Measurements from ENCODE around the gene KRTAP10-1.
"Not testable (repeated sequence)": the region's sequence is repeated elsewhere in the genome, so short reads cannot be mapped to it uniquely, and the experiment has no call there.

Gene KRTAP10-1

DNA sequence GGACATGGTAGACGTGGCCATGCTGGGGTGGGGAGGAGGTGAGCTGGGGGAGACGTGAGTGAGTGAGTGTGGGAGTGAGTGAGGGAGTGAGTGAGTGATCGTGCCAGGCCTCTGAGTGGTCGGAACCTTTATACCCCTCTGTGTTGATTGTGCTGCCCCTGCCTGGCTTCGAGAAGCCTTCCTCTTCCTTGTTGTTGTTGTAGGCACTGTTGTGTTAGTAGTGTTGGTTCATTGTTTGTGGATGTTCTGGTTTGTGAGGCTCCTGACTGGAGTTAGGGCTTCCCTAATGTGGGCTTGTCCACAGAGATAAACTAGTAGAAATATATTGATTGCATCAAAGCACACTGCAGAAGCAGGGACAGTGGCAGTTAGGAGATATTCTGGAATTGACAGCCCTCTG, 18.7 kb upstream of the KRTAP10-1 start, which contains the start of gene KRTAP10-3:
Gene KRTAP10-3 (minus strand): TSS at position 101 of the 400 bp plus-strand sequence. CDS start 80 bp downstream, at position 21.
- Histone ChIP-seq H3K4me1 (ENCODE audit: control extremely low read depth in 1 of 4, control insufficient read depth in 4 of 4, insufficient read depth in 4 of 4, low read length in 3 of 4) (no peaks in the 10 kb centered on the region), H3K9me3 (ENCODE audit: control extremely low read depth in 1 of 5, control insufficient read depth in 4 of 5, insufficient read depth in 2 of 5, low read depth in 1 of 5, low read length in 4 of 5) (peaks cover under 1 to 16% (median 5%) of the 10 kb centered on the region in 5 experiments), H3K36me3 (ENCODE audit: control insufficient read depth in 4 of 4, insufficient read depth in 4 of 4, low read length in 3 of 4) (no peaks in the 10 kb centered on the region), H3K27me3 (replicated peaks in 2 of 5; ENCODE audit: control insufficient read depth in 4 of 5, insufficient read depth in 5 of 5, low read length in 4 of 5) (peaks cover 0 to 21% (median 6%) of the 10 kb centered on the region in 5 experiments), H3K27ac (ENCODE audit: insufficient read depth in 1 of 2, low read depth in 1 of 2, low read length in 2 of 2, poor library complexity in 1 of 2, severe bottlenecking in 2 of 2) (no peak within 1 kb of the TSS), H3K4me3 (ENCODE audit: control insufficient read depth in 1 of 7, extremely low read depth in 1 of 7, insufficient read depth in 4 of 7, low read depth in 2 of 7, low read length in 6 of 7) (no peak within 1 kb of the TSS)
- WGBS (ENCODE audit: insufficient coverage), result 81% methylated on average over 5 of the region's 5 CpGs
- ChIA-PET CTCF (no interaction called here), POLR2A (no interaction called here)
- no peak for DNase-seq

DNA sequence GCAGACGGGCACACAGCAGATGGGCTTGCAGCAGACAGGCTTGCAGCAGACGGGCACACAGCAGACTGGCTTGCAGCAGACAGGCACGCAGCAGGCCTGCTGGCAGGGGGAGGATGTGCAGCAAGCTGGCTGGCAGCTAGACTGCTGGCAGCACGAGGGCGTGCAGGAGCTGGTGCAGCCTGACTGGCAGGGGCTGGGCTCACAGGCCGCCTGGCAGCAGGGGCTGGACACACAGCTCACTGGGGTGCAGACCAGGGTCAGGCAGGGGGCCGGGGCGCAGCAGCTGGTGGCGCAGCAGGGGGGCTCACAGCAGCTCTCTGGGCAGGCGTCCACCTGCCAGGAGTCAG, 18.3 kb upstream of the KRTAP10-1 start:
- peaks cover 0 to 21% (median 6%) of the 10 kb centered on the region in 5 experiments for H3K27me3 ChIP-seq (replicated peaks in 2 of 5; ENCODE audit: control insufficient read depth in 4 of 5, insufficient read depth in 5 of 5, low read length in 4 of 5)
- POLR2A ChIA-PET, result not testable (repeated sequence)
- 94% methylated on average over 3 of the region's 10 CpGs for WGBS (ENCODE audit: insufficient coverage)

DNA sequence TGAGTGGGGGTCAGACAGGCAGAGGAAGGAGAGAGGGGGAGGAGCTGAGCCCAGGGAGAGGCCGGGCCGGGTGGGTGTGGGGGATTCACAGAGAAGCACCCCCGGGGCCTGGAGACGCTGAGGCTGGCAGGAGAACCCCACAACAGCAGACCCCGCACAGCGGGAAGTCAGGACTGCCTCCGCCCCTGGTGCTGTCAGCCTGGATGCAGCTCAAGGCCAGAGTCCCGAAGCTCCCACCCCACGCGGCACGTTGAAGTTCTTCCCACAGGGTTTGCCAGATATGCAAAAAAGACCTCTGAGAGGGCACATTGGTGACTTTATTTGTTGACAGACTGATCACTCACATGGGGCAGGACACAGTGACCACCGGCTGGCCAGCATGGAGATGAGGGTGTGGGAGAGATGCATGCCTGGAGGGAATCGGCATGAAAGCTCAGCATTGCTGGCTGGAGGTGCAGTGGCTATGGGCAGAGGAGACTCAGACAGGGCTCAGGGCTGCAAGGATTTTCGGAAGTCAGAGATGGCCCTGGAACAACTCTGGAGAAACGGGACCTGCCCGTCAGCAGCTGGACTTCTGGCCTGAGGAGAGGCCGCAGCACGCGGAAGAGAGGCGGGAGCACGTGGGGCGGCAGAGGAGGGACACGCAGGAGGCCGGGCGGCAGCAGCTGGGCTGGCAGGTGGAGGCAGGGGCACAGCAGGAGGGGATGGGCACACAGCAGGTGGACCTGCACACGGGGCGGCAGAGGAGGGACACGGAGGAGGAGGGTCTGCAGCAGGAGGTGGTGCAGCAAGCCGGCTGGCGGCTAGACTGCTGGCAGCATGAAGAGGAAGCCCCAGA, 17.7 kb upstream of the KRTAP10-1 start:
- Histone ChIP-seq H3K27ac (ENCODE audit: insufficient read depth in 1 of 2, low read depth in 1 of 2, low read length in 2 of 2, poor library complexity in 1 of 2, severe bottlenecking in 2 of 2) (no peak overlapping the region), H3K4me3 (ENCODE audit: control insufficient read depth in 1 of 7, extremely low read depth in 1 of 7, insufficient read depth in 4 of 7, low read depth in 2 of 7, low read length in 6 of 7) (no peak overlapping the region), H3K36me3 (ENCODE audit: control insufficient read depth in 4 of 4, insufficient read depth in 4 of 4, low read length in 3 of 4) (no peaks in the 10 kb centered on the region), H3K9me3 (ENCODE audit: control extremely low read depth in 1 of 5, control insufficient read depth in 4 of 5, insufficient read depth in 2 of 5, low read depth in 1 of 5, low read length in 4 of 5) (peaks cover 0 to 15% (median 5%) of the 10 kb centered on the region in 5 experiments), H3K4me1 (ENCODE audit: control extremely low read depth in 1 of 4, control insufficient read depth in 4 of 4, insufficient read depth in 4 of 4, low read length in 3 of 4) (no peaks in the 10 kb centered on the region), H3K27me3 (replicated peaks in 2 of 5; ENCODE audit: control insufficient read depth in 4 of 5, insufficient read depth in 5 of 5, low read length in 4 of 5) (peaks cover 0 to 21% (median 6%) of the 10 kb centered on the region in 5 experiments)
- POLR2A ChIA-PET, result no interaction called here
- CTCF ChIA-PET, result no interaction called here
- 72% methylated on average over 27 of the region's 30 CpGs for WGBS (ENCODE audit: insufficient coverage)
- DNase-seq, result no peak

More for the DNA sequence above, 18.3 kb upstream of the KRTAP10-1 start:
- H3K4me3 ChIP-seq (ENCODE audit: control insufficient read depth in 1 of 7, extremely low read depth in 1 of 7, insufficient read depth in 4 of 7, low read depth in 2 of 7, low read length in 6 of 7); CTCF ChIA-PET; DNase-seq; H3K36me3 ChIP-seq (ENCODE audit: control insufficient read depth in 4 of 4, insufficient read depth in 4 of 4, low read length in 3 of 4); H3K4me1 ChIP-seq (ENCODE audit: control extremely low read depth in 1 of 4, control insufficient read depth in 4 of 4, insufficient read depth in 4 of 4, low read length in 3 of 4); H3K27ac ChIP-seq (ENCODE audit: insufficient read depth in 1 of 2, low read depth in 1 of 2, low read length in 2 of 2, poor library complexity in 1 of 2, severe bottlenecking in 2 of 2): not testable (repeated sequence)
- peaks cover 0 to 16% (median 5%) of the 10 kb centered on the region in 5 experiments for H3K9me3 ChIP-seq (ENCODE audit: control extremely low read depth in 1 of 5, control insufficient read depth in 4 of 5, insufficient read depth in 2 of 5, low read depth in 1 of 5, low read length in 4 of 5)

DNA sequence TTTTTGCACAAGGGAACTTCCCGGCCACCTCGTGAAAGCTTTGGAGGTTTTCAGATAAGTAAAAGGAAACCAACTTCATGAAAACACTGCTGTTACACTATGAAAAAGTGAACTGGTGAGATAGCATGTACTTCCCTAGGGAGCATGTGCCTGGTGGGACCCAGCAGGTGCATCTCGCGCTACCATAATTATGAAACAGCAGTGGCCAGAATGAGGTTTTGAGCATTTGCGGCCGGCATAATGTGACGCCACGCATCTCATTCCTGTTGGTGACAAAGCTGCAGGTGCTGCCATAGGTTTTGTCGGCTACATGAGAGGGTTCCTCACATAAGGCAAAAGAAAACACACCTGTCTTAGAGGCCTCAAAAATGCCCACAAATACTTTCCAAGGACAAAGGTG, 16.9 kb upstream of the KRTAP10-1 start:
- peaks cover 0 to 21% (median 6%) of the 10 kb centered on the region in 5 experiments for H3K27me3 ChIP-seq (replicated peaks in 2 of 5; ENCODE audit: control insufficient read depth in 4 of 5, insufficient read depth in 5 of 5, low read length in 4 of 5)
- H3K27ac ChIP-seq (ENCODE audit: insufficient read depth in 1 of 2, low read depth in 1 of 2, low read length in 2 of 2, poor library complexity in 1 of 2, severe bottlenecking in 2 of 2), result no peak overlapping the region
- H3K36me3 ChIP-seq (ENCODE audit: control insufficient read depth in 4 of 4, insufficient read depth in 4 of 4, low read length in 3 of 4), result no peaks in the 10 kb centered on the region
- H3K9me3 ChIP-seq (ENCODE audit: control extremely low read depth in 1 of 5, control insufficient read depth in 4 of 5, insufficient read depth in 2 of 5, low read depth in 1 of 5, low read length in 4 of 5), result peaks cover 0 to 11% (median 5%) of the 10 kb centered on the region in 5 experiments
- DNase-seq, result no peak
- no peaks in the 10 kb centered on the region for H3K4me1 ChIP-seq (ENCODE audit: control extremely low read depth in 1 of 4, control insufficient read depth in 4 of 4, insufficient read depth in 4 of 4, low read length in 3 of 4)
- POLR2A ChIA-PET, result no interaction called here
- CTCF ChIA-PET, result no interaction called here
- 73% methylated on average over 9 of the region's 9 CpGs for WGBS (ENCODE audit: insufficient coverage)
- H3K4me3 ChIP-seq (ENCODE audit: control insufficient read depth in 1 of 7, extremely low read depth in 1 of 7, insufficient read depth in 4 of 7, low read depth in 2 of 7, low read length in 6 of 7), result no peak overlapping the region

GRCh38 chr21:44555200-44555875, 15.3 kb upstream of the KRTAP10-1 start:
- ChIA-PET POLR2A (no interaction called here), CTCF (no interaction called here)
- no peaks in the 10 kb centered on the region for H3K36me3 ChIP-seq (ENCODE audit: control insufficient read depth in 4 of 4, insufficient read depth in 4 of 4, low read length in 3 of 4)
- H3K9me3 ChIP-seq (ENCODE audit: control extremely low read depth in 1 of 5, control insufficient read depth in 4 of 5, insufficient read depth in 2 of 5, low read depth in 1 of 5, low read length in 4 of 5), result peaks cover 0 to 11% (median 5%) of the 10 kb centered on the region in 5 experiments
- DNase-seq, result no peak
- 86% methylated on average over 3 of the region's 13 CpGs for WGBS (ENCODE audit: insufficient coverage)
- no peaks in the 10 kb centered on the region for H3K4me1 ChIP-seq (ENCODE audit: control extremely low read depth in 1 of 4, control insufficient read depth in 4 of 4, insufficient read depth in 4 of 4, low read length in 3 of 4)
- no peak overlapping the region for H3K4me3 ChIP-seq (ENCODE audit: control insufficient read depth in 1 of 7, extremely low read depth in 1 of 7, insufficient read depth in 4 of 7, low read depth in 2 of 7, low read length in 6 of 7)
- peaks cover 0 to 27% (median 6%) of the 10 kb centered on the region in 5 experiments for H3K27me3 ChIP-seq (replicated peaks in 2 of 5; ENCODE audit: control insufficient read depth in 4 of 5, insufficient read depth in 5 of 5, low read length in 4 of 5)
- H3K27ac ChIP-seq (ENCODE audit: insufficient read depth in 1 of 2, low read depth in 1 of 2, low read length in 2 of 2, poor library complexity in 1 of 2, severe bottlenecking in 2 of 2), result no peak overlapping the region

DNA sequence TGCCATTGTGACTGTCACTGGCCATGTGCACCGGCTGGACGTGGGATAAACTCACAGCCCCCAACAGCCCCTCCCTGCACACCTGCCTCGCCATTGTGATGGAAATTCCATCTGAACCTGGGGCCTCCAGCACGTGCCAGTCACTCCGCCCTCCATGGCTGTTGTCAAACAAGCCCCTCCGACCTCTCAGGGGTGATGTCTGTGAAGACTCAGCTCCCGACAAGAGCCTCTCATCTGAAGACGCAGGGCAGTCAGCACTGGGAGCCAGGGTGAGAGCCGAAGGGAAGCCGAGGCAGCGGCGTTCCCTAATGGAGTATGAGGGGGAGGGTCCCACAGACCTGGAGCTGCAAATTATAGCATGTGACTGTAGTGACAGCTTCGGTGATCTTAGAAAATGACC, 12.7 kb upstream of the KRTAP10-1 start:
- no peaks in the 10 kb centered on the region for H3K4me1 ChIP-seq (ENCODE audit: control extremely low read depth in 1 of 4, control insufficient read depth in 4 of 4, insufficient read depth in 4 of 4, low read length in 3 of 4)
- no peak overlapping the region for H3K4me3 ChIP-seq (ENCODE audit: control insufficient read depth in 1 of 7, extremely low read depth in 1 of 7, insufficient read depth in 4 of 7, low read depth in 2 of 7, low read length in 6 of 7)
- no peaks in the 10 kb centered on the region for H3K36me3 ChIP-seq (ENCODE audit: control insufficient read depth in 4 of 4, insufficient read depth in 4 of 4, low read length in 3 of 4)
- no peak overlapping the region for H3K27ac ChIP-seq (ENCODE audit: insufficient read depth in 1 of 2, low read depth in 1 of 2, low read length in 2 of 2, poor library complexity in 1 of 2, severe bottlenecking in 2 of 2)
- H3K27me3 ChIP-seq (replicated peaks in 2 of 5; ENCODE audit: control insufficient read depth in 4 of 5, insufficient read depth in 5 of 5, low read length in 4 of 5), result peaks cover 0 to 46% (median 11%) of the 10 kb centered on the region in 5 experiments
- no peak for DNase-seq
- ChIA-PET CTCF (no interaction called here), POLR2A (no interaction called here)
- peaks cover 0 to 2% (median 0%) of the 10 kb centered on the region in 5 experiments for H3K9me3 ChIP-seq (ENCODE audit: control extremely low read depth in 1 of 5, control insufficient read depth in 4 of 5, insufficient read depth in 2 of 5, low read depth in 1 of 5, low read length in 4 of 5)
- 94% methylated on average over 13 of the region's 13 CpGs for WGBS (ENCODE audit: insufficient coverage)

DNA sequence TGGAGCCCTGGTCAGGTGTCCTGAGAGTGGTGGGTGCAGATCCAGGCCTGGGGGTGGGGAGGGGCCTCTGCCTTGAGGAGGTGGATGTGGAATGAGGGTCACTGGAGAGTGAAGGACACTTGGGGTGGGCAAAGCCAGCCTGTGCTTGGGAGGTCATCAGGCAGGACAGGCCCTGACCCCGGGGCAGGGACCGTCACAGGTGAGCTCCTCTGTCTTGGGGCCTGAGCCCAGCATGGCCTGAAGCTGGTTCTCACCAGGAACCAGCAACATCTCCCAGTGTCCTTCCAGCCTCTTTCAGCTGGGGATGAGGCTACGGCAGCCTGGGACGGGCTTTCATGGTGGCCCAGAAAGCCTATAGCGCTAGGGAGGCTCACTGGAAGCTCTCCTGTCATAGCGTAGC, 12.1 kb upstream of the KRTAP10-1 start:
- H3K36me3 ChIP-seq (ENCODE audit: control insufficient read depth in 4 of 4, insufficient read depth in 4 of 4, low read length in 3 of 4), result no peaks in the 10 kb centered on the region
- H3K9me3 ChIP-seq (ENCODE audit: control extremely low read depth in 1 of 5, control insufficient read depth in 4 of 5, insufficient read depth in 2 of 5, low read depth in 1 of 5, low read length in 4 of 5), result peaks cover 0 to 8% (median 4%) of the 10 kb centered on the region in 5 experiments
- POLR2A ChIA-PET, result no interaction called here
- H3K4me1 ChIP-seq (ENCODE audit: control extremely low read depth in 1 of 4, control insufficient read depth in 4 of 4, insufficient read depth in 4 of 4, low read length in 3 of 4), result no peaks in the 10 kb centered on the region
- peaks cover 0 to 48% (median 10%) of the 10 kb centered on the region in 5 experiments for H3K27me3 ChIP-seq (replicated peaks in 2 of 5; ENCODE audit: control insufficient read depth in 4 of 5, insufficient read depth in 5 of 5, low read length in 4 of 5)
- no peak for DNase-seq
- H3K27ac ChIP-seq (ENCODE audit: insufficient read depth in 1 of 2, low read depth in 1 of 2, low read length in 2 of 2, poor library complexity in 1 of 2, severe bottlenecking in 2 of 2), result no peak overlapping the region
- 95% methylated on average over 6 of the region's 6 CpGs for WGBS (ENCODE audit: insufficient coverage)
- CTCF ChIA-PET, result no interaction called here
- H3K4me3 ChIP-seq (ENCODE audit: control insufficient read depth in 1 of 7, extremely low read depth in 1 of 7, insufficient read depth in 4 of 7, low read depth in 2 of 7, low read length in 6 of 7), result no peak overlapping the region
